H1 (cell line): ENCODE results near the gene PTPN3. TPM values are rescaled to one million over a fixed set of nuclear protein-coding genes. Genes with fewer than 3 reads are reported as not detected.

Experiments
- CTCF ChIA-PET: fragments of 300-600 bp; sonication (Branson Sonifier 250); formaldehyde crosslinking; loops from one replicate; lab custom pipeline; 2021; ENCODE audit not compliant: partially characterized antibody; lab: Charles Lee
- POLR2A ChIA-PET: fragments of 300-600 bp; sonication (Branson Sonifier 250); formaldehyde crosslinking; loops from one replicate; lab custom pipeline; 2021; ENCODE audit warnings: inconsistent platforms; ENCODE audit not compliant: partially characterized antibody; lab: Charles Lee
- DNase-seq, 2 experiments: peaks; one replicate each; pipeline versions ENCODE4 v3.0.0 to v3.0.0-alpha.2; 2010 to 2022; ENCODE audit warnings: low spot score in 2 of 2, low read depth in 1 of 2, mixed read lengths in 1 of 2
- FAIRE-seq: peaks from 2 replicates; lab custom pipeline; 2011; peaks lifted over from hg19 to GRCh38; lab: Jason Lieb, UNC
- H2AFZ ChIP-seq: 2 replicates; pipeline ENCODE4 v1.8.1; 2012; ENCODE audit warnings: low read length, inconsistent platforms
- H2AK5ac ChIP-seq: 2 replicates; pipeline ENCODE4 v1.6.1; 2013; ENCODE audit warnings: low read depth, low read length
- H2BK120ac ChIP-seq: replicated peaks from 2 replicates; pipeline ENCODE3; 2013; ENCODE audit warnings: low read depth, low read length, inconsistent platforms
- H2BK12ac ChIP-seq: 2 replicates; pipeline ENCODE4 v1.6.1; 2013; ENCODE audit warnings: low read depth, low read length
- H2BK15ac ChIP-seq: 2 replicates; pipeline ENCODE4 v1.6.1; 2013; ENCODE audit warnings: low read length
- H2BK20ac ChIP-seq: 2 replicates; pipeline ENCODE4 v1.6.1; 2013; ENCODE audit warnings: low read length
- H2BK5ac ChIP-seq: 2 replicates; pipeline ENCODE4 v1.6.1; 2013; ENCODE audit warnings: low read depth, low read length
- H3K14ac ChIP-seq: 2 replicates; pipeline ENCODE4 v1.6.1; 2013; ENCODE audit warnings: inconsistent platforms; ENCODE audit not compliant: insufficient read length
- H3K18ac ChIP-seq: 2 replicates; pipeline ENCODE4 v1.6.1; 2013; ENCODE audit warnings: low read length; ENCODE audit errors: extremely low read depth
- H3K23ac ChIP-seq: 2 replicates; pipeline ENCODE4 v1.6.1; 2013; ENCODE audit warnings: inconsistent platforms; ENCODE audit not compliant: insufficient read length
- H3K23me2 ChIP-seq: 2 replicates; pipeline ENCODE4 v1.6.1; 2013; ENCODE audit warnings: low read depth, low read length
- H3K27ac ChIP-seq: 2 replicates; pipeline ENCODE4 v1.6.1; 2011; ENCODE audit warnings: low read depth, low read length, inconsistent platforms
- H3K27me3 ChIP-seq, 4 experiments: replicated peaks in 1 of 4; 1 replicate in 1 of 4; 2 replicates in 3 of 4; pipeline versions ENCODE4 v1.6.1 to v1.8.1; 2011 to 2013; ENCODE audit warnings: low read length in 3 of 4, mild to moderate bottlenecking in 3 of 4, inconsistent platforms in 2 of 4, mixed read lengths in 2 of 4, moderate library complexity in 1 of 4; ENCODE audit not compliant: control insufficient read depth in 3 of 4, insufficient read depth in 3 of 4; ENCODE audit errors: extremely low read depth in 1 of 4
- H3K36me3 ChIP-seq, 4 experiments: 2 replicates each; pipeline versions ENCODE4 v1.6.1 to v1.8.1; 2011 to 2013; ENCODE audit warnings: mild to moderate bottlenecking in 4 of 4, low read length in 3 of 4, moderate library complexity in 2 of 4, control low read depth in 1 of 4, inconsistent platforms in 1 of 4; ENCODE audit not compliant: insufficient read depth in 4 of 4, control insufficient read depth in 2 of 4
- H3K4ac ChIP-seq: replicated peaks from 2 replicates; pipeline ENCODE3; 2013; ENCODE audit warnings: low read length, low read depth, mixed read lengths, inconsistent platforms; ENCODE audit not compliant: insufficient read length
- H3K4me1 ChIP-seq, 4 experiments: replicated peaks in 1 of 4; 1 replicate in 1 of 4; 2 replicates in 3 of 4; pipeline versions ENCODE4 v1.6.1 to v1.8.1; 2011 to 2013; ENCODE audit warnings: low read length in 3 of 4, inconsistent platforms in 2 of 4, mixed read lengths in 1 of 4; ENCODE audit not compliant: insufficient read depth in 4 of 4, control insufficient read depth in 3 of 4
- H3K4me2 ChIP-seq, 2 experiments: 2 replicates each; pipeline versions ENCODE4 v1.6.1 to v1.8.1; 2011 to 2013; ENCODE audit warnings: low read depth in 2 of 2, low read length in 2 of 2, control low read depth in 1 of 2, inconsistent platforms in 1 of 2, mild to moderate bottlenecking in 1 of 2; ENCODE audit not compliant: insufficient read depth in 1 of 2
- H3K4me3 ChIP-seq, 4 experiments: fragments of 200-600, 300-600 bp in 1 of 4; sonication (generic), shearing (Covaris generic), sonication (Bioruptor Twin) in 1 of 4; 2 replicates each; pipeline versions ENCODE4 v1.5.1 to v1.8.1; 2011 to 2016; ENCODE audit warnings: low read length in 4 of 4, low read depth in 3 of 4, control low read depth in 2 of 4, inconsistent platforms in 2 of 4, mild to moderate bottlenecking in 2 of 4, mixed read lengths in 1 of 4, moderate library complexity in 1 of 4; ENCODE audit not compliant: insufficient read depth in 2 of 4; ENCODE audit errors: extremely low read depth in 1 of 4
- H3K56ac ChIP-seq: replicated peaks from 2 replicates; pipeline ENCODE3; 2013; ENCODE audit warnings: low read depth, mild to moderate bottlenecking, mixed read lengths, low read length, inconsistent platforms; ENCODE audit not compliant: insufficient read length
- H3K79me1 ChIP-seq: 2 replicates; pipeline ENCODE4 v1.6.1; 2013; ENCODE audit warnings: low read depth, low read length, control low read depth
- H3K79me2 ChIP-seq, 2 experiments: 2 replicates each; pipeline versions ENCODE4 v1.6.1 to v1.8.1; 2012 to 2013; ENCODE audit warnings: low read length in 2 of 2, mild to moderate bottlenecking in 2 of 2, inconsistent platforms in 1 of 2; ENCODE audit not compliant: insufficient read depth in 2 of 2, control insufficient read depth in 1 of 2
- H3K9ac ChIP-seq, 4 experiments: replicated peaks in 1 of 4; 1 replicate in 1 of 4; 2 replicates in 3 of 4; pipeline versions ENCODE4 v1.6.1 to v1.8.1; 2011 to 2013; ENCODE audit warnings: low read depth in 3 of 4, low read length in 3 of 4, control low read depth in 2 of 4, mild to moderate bottlenecking in 2 of 4, moderate library complexity in 2 of 4, inconsistent platforms in 1 of 4; ENCODE audit errors: extremely low read depth in 1 of 4
- H3K9me3 ChIP-seq, 2 experiments: 2 replicates each; pipeline versions ENCODE4 v1.6.1 to v1.8.1; 2012 to 2013; ENCODE audit warnings: mild to moderate bottlenecking in 2 of 2, moderate library complexity in 2 of 2, control low read depth in 1 of 2, inconsistent platforms in 1 of 2, low read depth in 1 of 2, low read length in 1 of 2, mixed read lengths in 1 of 2; ENCODE audit not compliant: insufficient read depth in 2 of 2
- H4K20me1 ChIP-seq, 2 experiments: replicated peaks in 1 of 2; 2 replicates each; pipeline versions ENCODE3 to v1.8.1; 2011 to 2013; ENCODE audit warnings: inconsistent platforms in 2 of 2, low read length in 2 of 2, mild to moderate bottlenecking in 1 of 2; ENCODE audit not compliant: insufficient read depth in 2 of 2, control insufficient read depth in 1 of 2
- H4K5ac ChIP-seq: 2 replicates; pipeline ENCODE4 v1.6.1; 2013; ENCODE audit warnings: low read length, low read depth, mixed read lengths, inconsistent platforms; ENCODE audit not compliant: insufficient read length
- H4K8ac ChIP-seq: 2 replicates; pipeline ENCODE4 v1.8.0; 2013; ENCODE audit warnings: mild to moderate bottlenecking, moderate library complexity, low read length, inconsistent platforms; ENCODE audit not compliant: insufficient read depth; ENCODE audit errors: extremely low read depth
- H4K91ac ChIP-seq: replicated peaks from 2 replicates; pipeline ENCODE3; 2013; ENCODE audit warnings: low read length, mixed read lengths, inconsistent platforms; ENCODE audit not compliant: insufficient read length
- JUND ChIP-seq: IDR thresholded peaks from 2 replicates; pipeline ENCODE4 v1.6.1; 2011; ENCODE audit warnings: mild to moderate bottlenecking, improper control_type of control experiment, low read length
- KDM5A ChIP-seq: fragments of 200-600 bp; IDR thresholded peaks from 2 replicates; pipeline ENCODE4 v1.7.1; 2012; ENCODE audit warnings: mild to moderate bottlenecking, low read length, inconsistent platforms, mixed read lengths
- TEAD4 ChIP-seq: IDR thresholded peaks from 2 replicates; pipeline ENCODE4 v1.6.1; 2012; ENCODE audit warnings: low read depth, low read length, inconsistent platforms, mixed read lengths
- WGBS, 2 experiments: shearing (Covaris generic) in 1 of 2; methylation state at CpG; one replicate each; pipeline versions ENCODE4 v1.1.6 to v1.1.7; 2013 to 2015; ENCODE audit warnings: low lambda C conversion rate in 2 of 2, mixed read lengths in 2 of 2, inconsistent platforms in 1 of 2, low coverage in 1 of 2, missing lambda C conversion rate in 1 of 2; ENCODE audit not compliant: insufficient replicate concordance in 2 of 2, insufficient coverage in 1 of 2, insufficient read length in 1 of 2; ENCODE audit errors: extremely low coverage in 1 of 2, missing lambda C conversion rate in 1 of 2; 5-methylcytosine and 5-hydroxymethylcytosine counted together
- polyA plus RNA-seq, 7 experiments: library from polyadenylated mRNA; depleted of rRNA in 3 of 7; stranded (reverse) in 5 of 7; unstranded in 2 of 7; fragments of >200 nt in 5 of 7; fragments of 200-250 nt in 2 of 7; gene quantifications; 1 replicate in 5 of 7; 2 replicates in 1 of 7; 4 replicates in 1 of 7; pipeline versions ENCODE4 v1.2.1 to v1.2.3, GENCODE V29; 2011 to 2013; ENCODE audit warnings: missing spikeins in 2 of 7, mixed read lengths in 2 of 7
- total RNA-seq: library from RNA; stranded (reverse); fragmentation: NEBNext Ultra II Directional; extraction: Animal tissue kit (Norgen Biotek cat#: 25700); gene quantifications from 2 replicates; pipeline ENCODE4 v1.2.1, GENCODE V29; 2021

PTPN3 gene
- total and polyA plus RNA-seq, 2 of the 8 experiments (the other 6 are each of a cell fraction or from before 2014, with no cell fraction given): 2.9 to 3.7 TPM

- Histone ChIP-seq H3K79me1 (no peaks in the 10 kb centered on the region), H3K4me2 (no peak overlapping the region), H3K23ac (no peak overlapping the region), H3K14ac (no peak overlapping the region), H4K8ac (no peak overlapping the region), H3K36me3 (no peaks in the 10 kb centered on the region), H2AFZ (no peak overlapping the region), H2AK5ac (no peak overlapping the region), H3K4me3 (no peak overlapping the region), H4K20me1 (no peaks in the 10 kb centered on the region), H3K56ac (no peak overlapping the region), H4K91ac (no peak overlapping the region), H2BK15ac (no peak overlapping the region), H3K4me1 (peaks cover 0 to 5% (median 0%) of the 10 kb centered on the region in 4 experiments; a peak in 1 of 7 replicates), H2BK5ac (no peak overlapping the region), H2BK120ac (no peak overlapping the region), H3K9me3 (no peaks in the 10 kb centered on the region), H3K18ac (no peak overlapping the region), H3K23me2 (no peaks in the 10 kb centered on the region), H4K5ac (no peak overlapping the region), H3K27me3 (no peaks in the 10 kb centered on the region), H3K27ac (no peak overlapping the region), H2BK12ac (no peak overlapping the region), H2BK20ac (no peak overlapping the region), H3K4ac (no peak overlapping the region), H3K79me2 (no peaks in the 10 kb centered on the region), H3K9ac (no peak overlapping the region)
- DNase-seq (no peak), FAIRE-seq (no peak)
- WGBS, 2 experiments: 75% methylated on average over 4 of the region's 4 CpGs; no CpG with 5 or more reads in 1 of the 2 experiments
- CTCF ChIA-PET: interaction anchor here (0.6 to 5.9 kb wide), 5 partner anchors 7 to 51 kb away, joined by 5 to 65 read pairs (median 7); no protein-coding TSS in a partner anchor
- POLR2A ChIA-PET: interaction anchor here (0.7 kb wide), 1 partner anchor 10 kb away, joined by 3 read pairs; no protein-coding TSS in a partner anchor
- TF ChIP-seq KDM5A: no peak
- TF ChIP-seq JUND: no peak
- no peak for TF ChIP-seq TEAD4
Observed at GRCh38 chr9:109419531-109419930, 78.6 kb downstream of the PTPN3 start.
